GM19455 (cell line): ENCODE measurements around the gene FNBP1L.
"Not testable (repeated sequence)": the region's sequence is repeated elsewhere in the genome, so short reads cannot be mapped to it uniquely, and the experiment has no call there.

Experiments used
- ATAC-seq: cut with Tn5 transposase; IDR thresholded peaks from one replicate; pipeline ENCODE4 v1.9.1; 2021; ENCODE audit not compliant: unreplicated experiment

FNBP1L gene

GRCh38 chr1:93591291-93591675 lies 143.4 kb downstream of the FNBP1L start:
- not testable (repeated sequence) for ATAC-seq

GRCh38 chr1:93591676-93592550 lies 144.0 kb downstream of the FNBP1L start:
- ATAC-seq, result no peak

- ATAC-seq, result no peak
Observed at GRCh38 chr1:93592551-93592949, 144.6 kb downstream of the FNBP1L start.

- no peak for ATAC-seq
Observed at GRCh38 chr1:93593854-93594602, 146.1 kb downstream of the FNBP1L start.

GRCh38 chr1:93594603-93594880 lies 146.6 kb downstream of the FNBP1L start:
- no peak for ATAC-seq

- ATAC-seq, result no peak
Observed at GRCh38 chr1:93595266-93595665, 147.3 kb downstream of the FNBP1L start.

- ATAC-seq, result no peak
Observed at GRCh38 chr1:93595743-93596142, 147.8 kb downstream of the FNBP1L start.

GRCh38 chr1:93596329-93597089 lies 148.6 kb downstream of the FNBP1L start:
- ATAC-seq, result no peak

GRCh38 chr1:93597709-93598108 lies 149.8 kb downstream of the FNBP1L start:
- no peak for ATAC-seq

GRCh38 chr1:93598396-93598795 lies 150.5 kb downstream of the FNBP1L start:
- no peak for ATAC-seq

- no peak for ATAC-seq
Observed at GRCh38 chr1:93598861-93599439, 151.0 kb downstream of the FNBP1L start.

GRCh38 chr1:93599479-93599878 lies 151.6 kb downstream of the FNBP1L start:
- no peak for ATAC-seq

- no peak for ATAC-seq
Observed at GRCh38 chr1:93600663-93601062, 152.7 kb downstream of the FNBP1L start.

GRCh38 chr1:93601686-93602085 lies 153.8 kb downstream of the FNBP1L start:
- ATAC-seq, result no peak

- no peak for ATAC-seq
Observed at GRCh38 chr1:93602101-93602500, 154.2 kb downstream of the FNBP1L start.

- no peak for ATAC-seq
Observed at GRCh38 chr1:93603106-93603505, 155.2 kb downstream of the FNBP1L start.

GRCh38 chr1:93603601-93604000 lies 155.7 kb downstream of the FNBP1L start:
- no peak for ATAC-seq
